AG09309 (cell line): Measurements from ENCODE around the gene OR52E1.

Source experiments
- DNase-seq: peaks from one replicate; pipeline ENCODE4 v3.0.0-alpha.2; 2010; ENCODE audit warnings: low read depth
- H3K4me3 ChIP-seq: 2 replicates; pipeline ENCODE4 v1.5.1; 2011; ENCODE audit warnings: mild to moderate bottlenecking, low read depth, low read length, moderate library complexity; ENCODE audit not compliant: control insufficient read depth
- CTCF ChIP-seq: IDR thresholded peaks from 2 replicates; pipeline ENCODE4 v1.5.1; 2011; ENCODE audit warnings: mild to moderate bottlenecking, low read depth, low read length, inconsistent platforms; ENCODE audit not compliant: insufficient read depth, control insufficient read depth; ENCODE audit errors: missing control alignments

Gene OR52E1

GRCh38 chr11:5102246-5102645 lies 32.9 kb downstream of the OR52E1 start:
- TF ChIP-seq CTCF, result no peak
- H3K4me3 ChIP-seq, result no peak overlapping the region

GRCh38 chr11:5103066-5103465 lies 33.7 kb downstream of the OR52E1 start:
- H3K4me3 ChIP-seq, result no peak overlapping the region
- TF ChIP-seq CTCF, result no peak
- DNase-seq, result no peak

More at GRCh38 chr11:5102246-5102645, 32.9 kb downstream of the OR52E1 start:
- DNase-seq, result no peak

GRCh38 chr11:5107285-5107684 lies 37.9 kb downstream of the OR52E1 start:
- no peak for TF ChIP-seq CTCF
- no peak for DNase-seq
- H3K4me3 ChIP-seq, result no peak overlapping the region

GRCh38 chr11:5115339-5115738 lies 46.0 kb downstream of the OR52E1 start:
- H3K4me3 ChIP-seq, result no peak overlapping the region
- TF ChIP-seq CTCF, result no peak
- DNase-seq, result no peak

GRCh38 chr11:5117588-5117987 lies 48.2 kb downstream of the OR52E1 start:
- DNase-seq, result no peak
- H3K4me3 ChIP-seq, result no peak overlapping the region
- no peak for TF ChIP-seq CTCF

- H3K4me3 ChIP-seq, result no peak overlapping the region
- DNase-seq, result no peak
- no peak for TF ChIP-seq CTCF
Measured at GRCh38 chr11:5118893-5119292, 49.5 kb downstream of the OR52E1 start.
